Measurements from ENCODE around the gene SH2D4B.

Gene SH2D4B

GRCh38 chr10:80545258-80545881 lies 7.7 kb downstream of the SH2D4B start:
- no peak for DNase-seq

- no peak for DNase-seq
These were observed 14.5 kb downstream of the SH2D4B start for GRCh38 chr10:80552151-80552646.

GRCh38 chr10:80553436-80553835 lies 15.7 kb downstream of the SH2D4B start:
- DNase-seq: no peak

DNA sequence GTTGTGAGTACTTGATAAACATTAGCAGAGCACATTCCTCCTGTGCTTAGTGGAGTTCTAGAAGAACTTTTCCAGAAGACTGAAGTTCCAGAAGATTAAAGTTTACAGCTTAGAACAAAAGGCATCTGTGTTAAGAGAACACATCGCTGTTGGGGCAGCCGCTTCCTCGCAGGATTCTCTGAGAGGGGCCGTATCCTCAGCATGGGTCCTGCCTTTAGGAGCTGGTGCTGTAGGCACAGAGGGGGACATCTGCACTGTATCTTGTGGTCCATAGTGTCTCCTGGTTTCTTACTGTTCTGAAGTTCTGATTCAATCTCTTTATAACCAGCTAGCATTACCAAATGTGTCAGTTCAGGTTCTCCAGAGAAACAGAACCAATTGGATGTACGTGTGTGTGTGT lies 16.3 kb downstream of the SH2D4B start:
- DNase-seq: no peak

DNA sequence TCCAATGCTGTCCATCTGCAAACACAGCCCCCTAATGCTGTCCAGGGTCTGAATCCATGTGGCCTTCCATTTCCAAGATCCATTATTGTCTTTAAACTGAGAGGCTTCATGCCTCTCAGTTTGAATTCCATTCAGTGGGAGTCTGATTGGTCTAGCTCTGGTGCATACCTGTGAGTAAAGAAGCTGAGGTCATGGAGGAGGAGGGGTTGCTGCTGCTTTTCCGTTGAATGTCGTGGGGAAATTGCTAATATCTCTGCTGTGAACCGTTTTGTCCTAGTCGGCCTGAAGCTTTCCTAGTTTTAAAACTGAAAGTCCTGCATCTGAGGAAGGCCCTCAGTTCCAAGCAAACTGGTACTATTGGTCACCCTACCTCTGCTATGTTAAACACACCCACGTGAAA lies 17.7 kb downstream of the SH2D4B start:
- no peak for DNase-seq

DNA sequence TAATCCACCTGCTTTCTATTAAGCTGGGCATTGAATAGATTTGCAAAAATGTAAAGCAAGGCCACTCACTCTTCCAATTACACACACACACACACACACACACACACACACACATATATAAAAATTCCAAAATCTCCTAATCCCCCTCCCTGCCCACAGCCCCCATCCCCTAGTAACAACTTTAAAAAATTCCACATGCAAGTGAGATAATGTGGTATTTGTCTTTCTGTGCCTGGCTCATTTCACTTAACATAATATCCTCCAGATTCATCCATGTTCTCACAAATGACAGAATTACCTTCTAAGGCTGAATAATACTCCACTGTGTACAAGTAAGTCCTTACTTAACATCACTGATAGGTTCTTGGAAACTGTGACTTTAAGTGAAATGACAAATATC lies 24.2 kb downstream of the SH2D4B start:
- no peak for DNase-seq

DNA sequence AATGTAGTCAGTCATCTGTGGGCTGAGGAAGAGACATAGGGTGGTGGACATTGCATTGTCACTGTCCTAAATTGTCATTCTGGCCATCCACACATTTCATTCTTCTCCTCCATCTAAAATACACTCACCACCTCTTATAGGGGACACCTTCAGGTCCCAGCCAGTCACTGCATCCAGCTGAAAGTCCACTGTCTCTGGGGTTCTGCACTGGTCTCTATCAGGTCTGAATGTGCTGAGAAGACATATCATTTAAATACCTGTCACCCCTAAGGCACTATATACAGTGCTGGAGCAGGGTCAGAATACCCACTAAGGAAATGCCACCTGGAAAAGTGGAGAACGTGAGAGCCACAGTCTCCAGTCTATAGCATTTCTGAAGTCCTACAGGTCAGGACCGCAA lies 29.6 kb downstream of the SH2D4B start:
- no peak for DNase-seq

DNA sequence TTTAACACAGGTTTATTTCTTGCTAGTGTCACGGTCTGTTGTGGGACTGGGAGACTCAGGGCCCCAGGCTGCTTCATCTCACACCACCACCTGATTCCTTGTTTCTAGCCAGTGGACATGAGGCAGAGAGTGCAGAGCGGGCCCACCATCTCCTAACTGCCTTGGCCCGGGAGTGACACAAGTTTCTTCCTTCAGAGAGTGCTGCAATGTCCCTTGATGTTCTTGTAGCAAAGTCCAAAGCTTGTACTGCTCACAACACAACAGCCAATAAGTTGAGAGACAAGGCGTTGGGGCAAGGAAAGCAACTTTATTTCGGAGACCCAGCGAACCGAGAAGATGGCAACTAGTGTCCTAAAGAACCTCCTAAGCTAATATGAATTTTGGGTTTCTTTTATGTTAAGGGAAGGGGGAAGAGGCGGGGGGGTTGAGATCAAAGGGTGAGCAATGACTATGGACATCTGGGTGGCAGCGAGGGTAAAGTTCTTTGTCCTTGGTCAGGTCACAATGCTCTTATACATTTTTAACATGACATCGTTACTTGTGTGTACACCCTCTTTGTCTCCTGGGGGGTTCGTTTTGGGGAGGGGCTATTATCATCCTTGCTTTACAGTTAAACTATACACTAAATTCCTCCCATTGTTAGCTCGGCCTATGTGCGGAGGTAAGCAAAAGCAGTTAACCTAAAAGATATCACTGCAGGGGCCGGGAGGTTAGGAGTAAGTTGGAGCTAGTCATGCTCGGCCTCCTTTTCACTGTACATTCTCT lies 31.6 kb downstream of the SH2D4B start:
- no peak for DNase-seq

DNA sequence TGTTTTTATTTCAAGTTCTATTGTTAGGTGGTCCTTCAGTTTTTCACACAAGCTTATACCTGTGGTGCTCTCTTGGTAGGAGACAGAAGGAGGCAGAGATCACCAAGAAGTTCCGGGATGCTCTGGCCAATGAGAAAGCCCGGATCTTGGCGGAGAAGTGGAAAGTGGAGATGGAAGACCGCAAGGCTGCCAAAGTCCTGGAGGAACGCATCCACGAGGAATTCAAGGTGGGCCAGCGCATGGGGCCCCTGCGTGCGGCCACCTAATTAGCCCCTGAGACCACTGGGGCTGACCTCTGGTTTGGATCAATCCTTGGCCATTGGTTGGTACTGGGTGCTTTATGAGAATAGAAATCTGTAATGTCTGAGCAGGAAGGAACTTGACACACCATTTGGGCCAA lies 33.6 kb downstream of the SH2D4B start:
- DNase-seq: no peak

DNA sequence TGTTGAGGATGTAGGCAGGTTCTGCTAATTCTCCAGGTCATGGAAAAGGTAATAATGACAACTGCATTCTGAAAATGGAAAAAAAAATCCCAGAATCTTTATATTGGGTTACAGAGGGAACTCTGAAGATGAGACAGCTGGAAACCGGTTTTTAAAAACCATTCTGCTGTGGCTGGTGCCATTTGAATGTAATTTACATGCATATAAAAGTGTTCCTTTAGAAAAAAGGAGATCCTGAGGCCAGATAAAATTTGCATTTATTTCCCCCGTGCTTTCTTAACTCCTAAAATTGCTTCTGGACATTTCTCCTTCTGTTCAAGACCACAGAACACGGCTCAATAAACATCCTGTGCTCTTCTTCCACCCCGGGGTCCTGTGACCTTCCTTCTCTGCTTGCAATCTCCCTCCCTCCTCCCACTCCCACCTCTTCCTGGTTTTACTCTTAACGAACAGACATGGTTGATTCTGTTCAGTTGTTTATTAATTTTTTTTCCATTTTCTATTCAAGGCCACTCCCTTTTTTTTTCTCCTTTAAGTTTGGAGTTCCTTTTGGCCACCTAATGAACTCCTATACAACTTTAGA lies 41.6 kb downstream of the SH2D4B start:
- no peak for DNase-seq

GRCh38 chr10:80579849-80580637 lies 42.3 kb downstream of the SH2D4B start:
- no peak for DNase-seq

GRCh38 chr10:80580638-80581468 lies 43.2 kb downstream of the SH2D4B start:
- no peak for DNase-seq

DNA sequence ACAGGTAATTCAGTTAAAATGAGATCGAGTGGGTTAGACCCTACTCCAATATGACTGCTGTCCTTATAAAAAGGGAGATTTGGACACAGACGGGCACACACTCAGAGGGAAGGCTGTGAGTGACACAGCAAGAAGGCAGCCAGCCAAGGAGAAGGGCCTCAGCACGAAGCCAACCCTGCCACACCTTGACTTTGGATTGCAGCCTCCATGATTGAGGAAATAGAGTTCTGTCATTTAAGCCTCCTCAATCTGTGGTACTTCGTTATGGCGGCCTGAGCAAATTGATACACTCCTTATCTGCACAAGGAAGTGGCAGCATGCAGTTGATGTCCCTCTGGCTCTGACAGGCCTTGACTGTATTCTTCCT lies 43.8 kb downstream of the SH2D4B start:
- DNase-seq: no peak

DNA sequence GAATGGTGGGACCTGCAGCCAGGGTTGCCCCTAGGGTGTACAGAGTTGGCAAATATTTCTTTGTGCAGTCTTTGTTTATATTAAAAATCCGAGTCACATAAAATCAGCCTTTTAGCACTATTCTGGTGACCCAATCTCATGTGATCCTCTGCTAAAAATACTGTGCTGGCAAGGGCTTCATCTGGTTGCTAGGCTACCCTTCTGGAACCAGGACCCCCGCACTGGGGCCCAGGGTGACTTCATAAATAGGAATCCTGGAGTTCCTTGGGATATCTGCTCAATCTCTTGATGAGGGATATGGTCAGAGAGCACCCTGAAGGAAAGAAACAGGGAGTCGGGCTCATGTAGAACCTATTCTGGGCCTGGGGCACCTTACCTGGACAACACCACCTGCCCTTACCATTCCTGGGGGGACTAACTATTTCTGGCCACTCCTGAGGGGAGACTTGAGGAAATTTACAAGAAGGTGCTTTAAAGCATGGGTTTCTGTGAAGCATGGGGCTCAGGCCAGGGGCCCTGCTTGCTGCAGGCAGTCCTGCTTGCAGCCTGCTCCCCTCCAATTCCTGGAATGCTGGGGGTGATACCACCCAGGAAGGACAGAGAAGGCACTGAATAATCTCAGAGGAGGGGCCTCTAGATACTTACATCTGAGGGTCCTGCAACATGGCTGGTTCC lies 44.7 kb downstream of the SH2D4B start:
- DNase-seq: no peak

- no peak for DNase-seq
These were observed 46.0 kb downstream of the SH2D4B start for GRCh38 chr10:80583685-80584084.

GRCh38 chr10:80585812-80586211 lies 48.1 kb downstream of the SH2D4B start:
- DNase-seq: no peak

DNA sequence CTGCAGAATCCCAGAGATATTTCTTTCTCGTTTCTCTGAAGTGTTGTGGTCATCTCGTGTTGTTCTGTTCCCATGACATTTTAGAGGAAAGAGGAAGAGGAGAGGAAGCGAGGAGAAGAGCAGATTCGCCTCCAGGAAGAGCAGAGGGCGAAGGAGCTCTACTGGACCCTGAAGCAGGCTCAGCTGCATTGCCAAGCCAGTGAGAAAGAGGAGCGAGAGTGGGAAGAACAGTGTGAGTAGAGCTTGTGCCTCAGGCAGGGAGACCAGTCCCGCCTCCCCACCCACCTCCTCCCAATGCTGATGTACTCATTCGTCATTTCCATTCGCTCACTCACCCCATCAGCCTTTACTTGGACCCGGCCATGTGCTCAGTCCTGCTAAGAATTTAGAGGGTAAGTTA lies 50.8 kb downstream of the SH2D4B start:
- DNase-seq: no peak

DNA sequence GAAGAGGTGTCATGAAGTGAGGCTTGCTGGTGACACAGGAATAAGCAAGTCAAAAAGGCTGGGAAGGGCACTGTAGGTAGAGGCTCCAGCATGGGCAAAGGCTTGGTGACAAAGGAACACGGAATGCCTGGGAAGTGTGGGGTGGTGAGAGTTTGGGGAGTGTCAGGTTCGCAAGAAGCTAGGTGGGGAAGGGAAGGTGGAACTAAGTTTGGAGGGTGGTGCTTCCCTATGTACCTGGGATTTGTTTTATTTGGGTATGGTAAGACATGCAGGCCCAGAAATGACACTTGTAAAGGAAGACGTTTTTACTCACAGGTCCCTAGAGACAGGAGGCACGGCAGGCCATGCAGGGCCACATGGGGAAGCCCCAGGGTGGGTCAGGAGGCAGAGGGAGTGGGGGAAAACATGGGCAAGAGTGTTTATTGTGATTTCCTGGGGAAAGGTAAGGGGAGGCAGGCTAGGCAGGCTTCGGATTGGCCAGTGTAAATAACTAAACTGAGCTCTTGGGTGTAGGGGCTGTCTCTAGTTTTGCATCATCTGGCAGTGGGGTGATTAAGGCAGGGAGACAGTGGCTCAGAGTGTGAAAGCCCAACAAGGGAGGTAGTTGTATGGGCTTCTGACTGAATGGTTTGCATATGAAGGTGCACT lies 52.1 kb downstream of the SH2D4B start:
- no peak for DNase-seq

- DNase-seq: no peak
These were observed 53.0 kb downstream of the SH2D4B start for GRCh38 chr10:80590585-80591125.

GRCh38 chr10:80596391-80597257 lies 58.9 kb downstream of the SH2D4B start:
- peak; percentile 30 for DNase-seq

Data from NCI-H1436 (cell line).